ENCODE results near the gene C8G. TPM values are rescaled to one million over a fixed set of nuclear protein-coding genes. Genes with fewer than 3 reads are reported as not detected.

The C8G gene
- total RNA-seq, 2 donors from 2014 or later: not detected

GRCh38 chr9:136915632-136916329, 29.3 kb upstream of the C8G start:
- Histone ChIP-seq H3K9me3 (no peaks in the 10 kb centered on the region), H3K36me3 (peaks cover 20% of the 10 kb centered on the region), H3K27ac (no peak overlapping the region), H3K4me1 (ENCODE audit: control insufficient read depth in 1 of 2, low read depth in 2 of 2) (no peaks in the 10 kb centered on the region), H3K4me3 (no peak overlapping the region), H3K27me3 (replicated peaks; ENCODE audit: insufficient read depth) (no peaks in the 10 kb centered on the region)
- ATAC-seq (ENCODE audit: insufficient number of reproducible peaks, low FRiP score, low read depth) (no peak), DNase-seq (ENCODE audit: low spot score) (no peak)
- TF ChIP-seq, protein P1, sequence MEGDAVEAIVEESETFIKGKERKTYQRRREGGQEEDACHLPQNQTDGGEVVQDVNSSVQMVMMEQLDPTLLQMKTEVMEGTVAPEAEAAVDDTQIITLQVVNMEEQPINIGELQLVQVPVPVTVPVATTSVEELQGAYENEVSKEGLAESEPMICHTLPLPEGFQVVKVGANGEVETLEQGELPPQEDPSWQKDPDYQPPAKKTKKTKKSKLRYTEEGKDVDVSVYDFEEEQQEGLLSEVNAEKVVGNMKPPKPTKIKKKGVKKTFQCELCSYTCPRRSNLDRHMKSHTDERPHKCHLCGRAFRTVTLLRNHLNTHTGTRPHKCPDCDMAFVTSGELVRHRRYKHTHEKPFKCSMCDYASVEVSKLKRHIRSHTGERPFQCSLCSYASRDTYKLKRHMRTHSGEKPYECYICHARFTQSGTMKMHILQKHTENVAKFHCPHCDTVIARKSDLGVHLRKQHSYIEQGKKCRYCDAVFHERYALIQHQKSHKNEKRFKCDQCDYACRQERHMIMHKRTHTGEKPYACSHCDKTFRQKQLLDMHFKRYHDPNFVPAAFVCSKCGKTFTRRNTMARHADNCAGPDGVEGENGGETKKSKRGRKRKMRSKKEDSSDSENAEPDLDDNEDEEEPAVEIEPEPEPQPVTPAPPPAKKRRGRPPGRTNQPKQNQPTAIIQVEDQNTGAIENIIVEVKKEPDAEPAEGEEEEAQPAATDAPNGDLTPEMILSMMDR (IDR thresholded peaks at IDR 0.05): no peak

DNA sequence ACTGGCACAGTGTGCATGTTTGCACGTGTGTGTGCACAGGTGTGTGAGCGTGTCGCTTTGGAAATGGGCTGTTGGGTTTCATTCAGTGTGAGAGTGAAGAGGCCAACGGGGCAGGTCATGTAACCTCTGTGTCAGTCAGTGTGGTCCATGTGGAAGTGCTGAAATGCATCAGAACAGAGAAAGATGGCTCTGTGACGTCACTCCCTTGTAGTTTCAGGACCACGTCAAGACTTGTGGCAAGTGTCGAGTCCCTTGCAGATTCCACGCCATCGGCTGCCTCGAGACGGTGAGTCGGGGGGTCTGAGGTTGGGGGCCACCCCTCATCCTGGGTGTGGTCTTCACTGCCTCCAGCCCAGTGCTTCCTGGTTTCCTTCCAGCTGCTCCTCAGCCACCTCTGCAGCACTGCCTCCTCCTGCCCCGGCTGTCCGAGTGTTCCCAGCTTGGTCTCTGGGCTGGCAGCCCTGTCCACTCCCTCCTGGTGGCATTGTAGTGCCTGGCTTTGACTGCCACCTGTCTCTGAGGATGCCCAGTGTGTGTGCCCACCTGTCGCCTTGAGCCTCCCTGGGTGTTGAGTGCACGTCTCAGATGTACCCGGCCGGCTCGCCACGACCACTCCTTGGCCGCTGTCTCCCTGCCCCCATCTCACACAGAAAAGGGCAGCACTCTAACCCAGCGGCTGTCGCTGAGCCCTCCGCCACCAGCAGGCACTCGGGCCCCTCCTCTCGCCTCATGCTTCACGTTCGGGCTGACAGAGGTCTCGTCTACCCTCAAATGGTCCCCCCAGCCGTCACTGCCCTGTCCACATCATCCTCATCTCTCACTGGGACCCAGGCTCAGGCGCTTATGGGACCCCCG, 28.5 kb upstream of the C8G start:
- ATAC-seq (ENCODE audit: insufficient number of reproducible peaks, low FRiP score, low read depth): no peak
- peaks cover 15% of the 10 kb centered on the region for H3K36me3 ChIP-seq

GRCh38 chr9:136917902-136918301, 27.1 kb upstream of the C8G start:
- DNase-seq (ENCODE audit: low spot score) (no peak), ATAC-seq (ENCODE audit: insufficient number of reproducible peaks, low FRiP score, low read depth) (no peak)
- Histone ChIP-seq H3K9me3 (no peaks in the 10 kb centered on the region), H3K27ac (no peak overlapping the region), H3K4me3 (no peak overlapping the region), H3K4me1 (ENCODE audit: control insufficient read depth in 1 of 2, low read depth in 2 of 2) (peaks cover 5 to 18% of the 10 kb centered on the region in 2 donors), H3K27me3 (replicated peaks; ENCODE audit: insufficient read depth) (no peaks in the 10 kb centered on the region), H3K36me3 (peaks cover 13% of the 10 kb centered on the region)
- TF ChIP-seq, protein P1 (IDR thresholded peaks at IDR 0.05): no peak

More for the DNA sequence above, 28.5 kb upstream of the C8G start:
- Histone ChIP-seq H3K4me1 (ENCODE audit: control insufficient read depth in 1 of 2, low read depth in 2 of 2) (peaks cover 0 to 5% of the 10 kb centered on the region in 2 donors), H3K27me3 (replicated peaks; ENCODE audit: insufficient read depth) (no peaks in the 10 kb centered on the region), H3K4me3 (no peak overlapping the region), H3K27ac (no peak overlapping the region), H3K9me3 (no peaks in the 10 kb centered on the region)
- TF ChIP-seq, protein P1 (IDR thresholded peaks at IDR 0.05): no peak
- no peak for DNase-seq (ENCODE audit: low spot score)

GRCh38 chr9:136920069-136920468, 25.0 kb upstream of the C8G start:
- H3K27me3 ChIP-seq (replicated peaks; ENCODE audit: insufficient read depth): no peaks in the 10 kb centered on the region
- ATAC-seq (ENCODE audit: insufficient number of reproducible peaks, low FRiP score, low read depth) (no peak), DNase-seq (ENCODE audit: low spot score) (no peak)
- no peak overlapping the region for H3K4me3 ChIP-seq
- TF ChIP-seq, protein P1 (IDR thresholded peaks at IDR 0.05): no peak
- H3K4me1 ChIP-seq (ENCODE audit: control insufficient read depth in 1 of 2, low read depth in 2 of 2): peaks cover 5 to 23% of the 10 kb centered on the region in 2 donors
- no peaks in the 10 kb centered on the region for H3K9me3 ChIP-seq
- no peak overlapping the region for H3K27ac ChIP-seq
- peaks cover 13% of the 10 kb centered on the region for H3K36me3 ChIP-seq

GRCh38 chr9:136920734-136921231, 24.3 kb upstream of the C8G start:
- peaks cover 16% of the 10 kb centered on the region for H3K36me3 ChIP-seq
- ATAC-seq (ENCODE audit: insufficient number of reproducible peaks, low FRiP score, low read depth): no peak
- peak overlapping the region in 1 of 2 donors; percentile 77 for H3K27ac ChIP-seq

More at GRCh38 chr9:136920734-136921231, 24.3 kb upstream of the C8G start:
- no peaks in the 10 kb centered on the region for H3K27me3 ChIP-seq (replicated peaks; ENCODE audit: insufficient read depth)
- no peak for DNase-seq (ENCODE audit: low spot score)
- H3K9me3 ChIP-seq: no peaks in the 10 kb centered on the region
- H3K4me3 ChIP-seq: no peak overlapping the region
- TF ChIP-seq, protein P1 (IDR thresholded peaks at IDR 0.05): no peak
- H3K4me1 ChIP-seq (ENCODE audit: control insufficient read depth in 1 of 2, low read depth in 2 of 2): peaks cover 5 to 23% of the 10 kb centered on the region in 2 donors

All from thoracic aorta (tissue), 2 donors.